Measurements from ENCODE around the gene TJP3. TPM values are rescaled to one million over a fixed set of nuclear protein-coding genes. Genes with fewer than 3 reads are reported as not detected.
A peak's percentile ranks its signal among the peaks of the same experiment; 100 is the strongest.
"Not testable (repeated sequence)": the region's sequence is repeated elsewhere in the genome, so short reads cannot be mapped to it uniquely, and the experiment has no call there.

The TJP3 gene
- total and polyA plus RNA-seq, 4 donors = 0.26 to 29.2 (median 0.72) TPM

DNA sequence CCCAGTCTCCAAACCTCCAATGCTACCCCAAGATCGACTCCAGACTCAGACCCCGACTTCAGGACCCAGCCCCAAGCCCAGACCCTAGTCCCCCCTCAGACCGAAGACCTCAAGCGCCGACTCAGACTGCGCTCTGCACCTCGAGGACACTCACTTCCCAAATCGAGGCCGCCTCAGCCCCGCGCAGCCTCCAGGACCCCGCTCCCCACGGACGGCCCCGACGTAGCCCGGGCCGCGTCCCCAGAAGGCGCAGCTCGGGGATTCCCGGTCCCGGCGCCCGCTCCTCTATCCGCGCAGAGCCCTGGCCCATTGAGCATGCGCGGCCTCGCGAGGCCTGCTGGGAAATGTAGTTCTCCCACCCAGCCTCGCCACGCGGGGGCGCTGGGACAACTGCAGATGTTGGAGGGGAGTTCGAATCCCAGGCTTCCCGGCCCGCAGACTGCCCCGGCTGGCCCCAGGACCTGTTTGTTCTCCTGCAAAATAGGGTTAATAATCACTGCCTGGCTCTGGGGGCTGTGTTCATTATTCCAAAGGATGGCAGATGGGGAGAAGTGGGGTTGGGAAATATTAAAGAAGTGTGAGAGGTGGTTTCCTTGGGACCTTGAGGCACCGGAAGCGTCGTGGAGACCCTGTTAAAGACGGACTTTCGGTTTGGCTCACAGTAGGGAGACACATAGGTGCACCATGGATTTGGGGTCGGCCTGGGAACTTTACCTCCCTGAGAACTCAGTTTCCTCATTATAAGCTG, 53.4 kb downstream of the TJP3 start, which contains the start of gene APBA3:
APBA3 (minus strand) TSS at position 311 of the 748 bp plus-strand sequence. CDS start 1,428 bp downstream, outside the sequence.
- Histone ChIP-seq H3K4me3 (ENCODE audit: low read length in 2 of 2) (peak within 1 kb of the TSS; percentile 64 to 98), H3K9me3 (ENCODE audit: control insufficient read depth, low read length) (no peaks in the 10 kb centered on the region), H3K27me3 (ENCODE audit: control insufficient read depth in 1 of 2, insufficient read depth in 2 of 2, low read length in 1 of 2) (no peaks in the 10 kb centered on the region), H3K36me3 (ENCODE audit: control insufficient read depth in 1 of 2, insufficient read depth in 2 of 2, low read length in 1 of 2) (no peaks in the 10 kb centered on the region), H3K27ac (ENCODE audit: low read depth in 1 of 2, low read length in 2 of 2) (peak within 1 kb of the TSS; percentile 73 to 79), H3K4me1 (ENCODE audit: control insufficient read depth in 1 of 2, insufficient read depth in 2 of 2, low read length in 2 of 2) (no peaks in the 10 kb centered on the region)
- WGBS, 2 donors = 3 to 4% methylated on average over 45 of the region's 45 CpGs
- intact Hi-C loops (cut with DNase I) = loop anchor here in 1 of 2 donors (5.0 kb wide), 2 partner anchors 211 to 226 kb away; partner anchors contain the start of genes DAPK3 and EEF2
- DNase-seq = peak; percentile 94 to 98
- ATAC-seq (ENCODE audit: low FRiP score) = peak; percentile 90

DNA sequence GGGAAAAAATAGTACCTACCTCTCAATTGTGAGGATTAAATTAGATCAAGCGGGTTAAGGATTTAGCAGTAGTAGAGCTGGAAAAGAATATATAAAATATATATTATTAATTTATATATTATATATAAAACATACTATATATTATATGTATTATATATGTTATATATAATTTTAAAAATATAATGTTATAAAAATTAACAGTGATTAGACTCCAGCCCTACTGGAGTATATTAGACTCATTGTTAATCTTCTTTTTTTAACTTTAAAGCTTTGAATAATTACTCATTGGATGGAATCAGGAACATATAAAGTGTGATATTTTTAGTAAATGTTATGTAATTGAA, 53.9 kb downstream of the TJP3 start:
- no peak for ATAC-seq (ENCODE audit: low FRiP score)
- intact Hi-C loops (cut with DNase I) = loop anchor here in 1 of 2 donors (5.0 kb wide), 2 partner anchors 210 to 225 kb away; partner anchors contain the start of genes DAPK3 and EEF2
- no peaks in the 10 kb centered on the region for H3K4me1 ChIP-seq (ENCODE audit: control insufficient read depth in 1 of 2, insufficient read depth in 2 of 2, low read length in 2 of 2)
- no peaks in the 10 kb centered on the region for H3K9me3 ChIP-seq (ENCODE audit: control insufficient read depth, low read length)
- WGBS, 2 donors = 47 to 61% methylated on average over 1 of the region's 1 CpG
- no peaks in the 10 kb centered on the region for H3K36me3 ChIP-seq (ENCODE audit: control insufficient read depth in 1 of 2, insufficient read depth in 2 of 2, low read length in 1 of 2)
- H3K4me3 ChIP-seq (ENCODE audit: low read length in 2 of 2) = no peak overlapping the region
- H3K27ac ChIP-seq (ENCODE audit: low read depth in 1 of 2, low read length in 2 of 2) = no peak overlapping the region
- H3K27me3 ChIP-seq (ENCODE audit: control insufficient read depth in 1 of 2, insufficient read depth in 2 of 2, low read length in 1 of 2) = no peaks in the 10 kb centered on the region
- DNase-seq = no peak

DNA sequence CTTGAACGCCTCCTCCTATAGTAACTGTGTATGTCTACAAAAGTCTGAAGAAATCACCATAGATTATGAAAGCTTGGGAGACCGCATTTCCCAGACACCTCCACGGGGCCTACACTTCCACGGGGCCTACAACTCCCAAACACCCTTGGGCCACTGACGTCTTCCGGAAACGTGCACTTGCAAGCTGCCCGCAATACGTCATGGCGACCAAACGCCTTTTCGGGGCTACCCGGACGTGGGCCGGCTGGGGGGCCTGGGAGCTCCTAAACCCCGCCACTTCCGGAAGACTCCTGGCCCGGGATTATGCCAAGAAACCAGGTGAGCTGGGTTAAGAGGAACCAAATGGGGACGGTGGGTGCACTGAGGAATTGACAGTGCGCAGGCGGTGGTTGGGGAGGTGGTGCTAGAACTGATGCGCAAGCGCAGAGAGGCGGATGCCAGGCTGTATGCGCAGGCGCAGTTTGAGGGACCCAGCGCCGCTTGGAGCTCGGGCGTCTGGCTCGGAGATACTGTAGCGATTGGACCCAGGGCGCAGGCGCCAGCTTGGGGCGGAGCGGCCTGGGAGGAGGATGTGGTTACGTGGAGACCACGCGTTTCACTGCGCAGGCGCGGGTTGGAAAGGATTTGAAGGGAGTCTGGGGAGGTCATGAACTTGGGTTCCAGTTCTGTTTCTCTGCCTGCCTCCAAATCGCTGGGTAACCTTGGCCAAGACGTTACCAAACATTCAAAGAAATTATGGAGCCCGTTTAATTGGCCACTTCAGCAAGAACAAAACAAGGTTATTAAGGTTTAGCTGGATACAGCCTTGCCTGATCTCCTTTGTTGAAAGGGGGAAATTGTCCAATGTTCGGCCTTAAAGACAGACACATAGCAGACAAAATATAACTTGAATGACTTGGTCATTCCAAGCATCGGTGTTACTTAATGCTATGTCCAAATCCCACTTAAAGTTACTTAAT, 54.6 kb downstream of the TJP3 start, which contains the start of gene MRPL54:
MRPL54 (plus strand) TSS at position 182 of the 959 bp plus-strand sequence; CDS start at position 201, 19 bp downstream.
- intact Hi-C loops (cut with DNase I) = loop anchor here in 1 of 2 donors (5.0 kb wide), 2 partner anchors 210 to 225 kb away; partner anchors contain the start of genes DAPK3 and EEF2
- WGBS, 2 donors = 4% methylated on average over 47 of the region's 47 CpGs
- peak within 1 kb of the TSS; percentile 73 to 79 for H3K27ac ChIP-seq (ENCODE audit: low read depth in 1 of 2, low read length in 2 of 2)
- H3K4me1 ChIP-seq (ENCODE audit: control insufficient read depth in 1 of 2, insufficient read depth in 2 of 2, low read length in 2 of 2) = no peaks in the 10 kb centered on the region
- ATAC-seq (ENCODE audit: low FRiP score) (peak; percentile 96), DNase-seq (peak; percentile 99 to 100)
- peak within 1 kb of the TSS; percentile 64 to 98 for H3K4me3 ChIP-seq (ENCODE audit: low read length in 2 of 2)
- H3K9me3 ChIP-seq (ENCODE audit: control insufficient read depth, low read length) = no peaks in the 10 kb centered on the region
- H3K36me3 ChIP-seq (ENCODE audit: control insufficient read depth in 1 of 2, insufficient read depth in 2 of 2, low read length in 1 of 2) = no peaks in the 10 kb centered on the region
- H3K27me3 ChIP-seq (ENCODE audit: control insufficient read depth in 1 of 2, insufficient read depth in 2 of 2, low read length in 1 of 2) = no peaks in the 10 kb centered on the region

DNA sequence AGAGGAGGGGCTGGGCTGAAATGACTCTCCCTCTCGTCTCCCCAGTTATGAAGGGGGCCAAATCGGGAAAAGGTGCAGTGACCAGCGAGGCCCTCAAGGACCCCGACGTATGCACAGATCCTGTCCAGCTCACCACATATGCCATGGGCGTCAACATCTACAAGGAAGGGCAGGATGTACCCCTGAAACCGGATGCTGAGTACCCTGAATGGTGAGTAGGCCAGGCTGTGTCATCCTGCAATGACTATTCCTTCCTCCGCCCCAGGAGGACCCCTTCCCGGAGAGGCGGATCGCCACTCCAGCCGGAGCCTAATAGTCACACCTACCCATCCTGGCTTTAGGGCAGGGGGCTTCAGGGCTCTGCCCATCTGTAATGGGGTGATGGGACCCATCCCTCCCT, 56.9 kb downstream of the TJP3 start:
- WGBS, 2 donors = 93 to 94% methylated on average over 12 of the region's 12 CpGs
- DNase-seq = no peak
- intact Hi-C loops (cut with DNase I) = no loop called here
- Histone ChIP-seq H3K4me3 (ENCODE audit: low read length in 2 of 2) (no peak overlapping the region), H3K4me1 (ENCODE audit: control insufficient read depth in 1 of 2, insufficient read depth in 2 of 2, low read length in 2 of 2) (no peaks in the 10 kb centered on the region), H3K27me3 (ENCODE audit: control insufficient read depth in 1 of 2, insufficient read depth in 2 of 2, low read length in 1 of 2) (no peaks in the 10 kb centered on the region), H3K36me3 (ENCODE audit: control insufficient read depth in 1 of 2, insufficient read depth in 2 of 2, low read length in 1 of 2) (no peaks in the 10 kb centered on the region), H3K9me3 (ENCODE audit: control insufficient read depth, low read length) (no peaks in the 10 kb centered on the region), H3K27ac (ENCODE audit: low read depth in 1 of 2, low read length in 2 of 2) (no peak overlapping the region)
- ATAC-seq (ENCODE audit: low FRiP score) = no peak

DNA sequence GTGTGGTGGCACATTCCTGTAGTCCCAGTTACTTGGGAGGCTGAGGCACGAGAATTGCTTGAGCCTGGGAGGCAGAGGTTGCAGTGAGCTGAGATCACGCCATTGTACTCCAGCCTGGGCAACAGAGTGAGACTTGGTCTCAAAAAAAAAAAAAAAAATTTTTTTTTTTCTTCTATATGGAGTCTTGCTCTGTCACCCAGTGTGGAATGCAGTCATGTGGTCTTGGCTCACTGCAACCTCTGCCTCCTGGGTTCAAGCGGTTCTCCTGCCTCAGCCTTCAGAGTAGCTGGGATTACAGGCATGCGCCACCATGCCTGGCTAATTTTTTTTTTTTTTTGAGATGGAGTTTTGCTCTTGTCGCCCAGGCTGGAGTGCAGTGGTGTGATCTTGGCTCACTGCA, 57.6 kb downstream of the TJP3 start:
- H3K9me3 ChIP-seq (ENCODE audit: control insufficient read depth, low read length); H3K27me3 ChIP-seq (ENCODE audit: control insufficient read depth in 1 of 2, insufficient read depth in 2 of 2, low read length in 1 of 2); intact Hi-C loops (cut with DNase I); DNase-seq; ATAC-seq (ENCODE audit: low FRiP score); H3K36me3 ChIP-seq (ENCODE audit: control insufficient read depth in 1 of 2, insufficient read depth in 2 of 2, low read length in 1 of 2); H3K4me3 ChIP-seq (ENCODE audit: low read length in 2 of 2); H3K4me1 ChIP-seq (ENCODE audit: control insufficient read depth in 1 of 2, insufficient read depth in 2 of 2, low read length in 2 of 2); H3K27ac ChIP-seq (ENCODE audit: low read depth in 1 of 2, low read length in 2 of 2): not testable (repeated sequence)
- 88 to 92% methylated on average over 5 of the region's 5 CpGs for WGBS, 2 donors

DNA sequence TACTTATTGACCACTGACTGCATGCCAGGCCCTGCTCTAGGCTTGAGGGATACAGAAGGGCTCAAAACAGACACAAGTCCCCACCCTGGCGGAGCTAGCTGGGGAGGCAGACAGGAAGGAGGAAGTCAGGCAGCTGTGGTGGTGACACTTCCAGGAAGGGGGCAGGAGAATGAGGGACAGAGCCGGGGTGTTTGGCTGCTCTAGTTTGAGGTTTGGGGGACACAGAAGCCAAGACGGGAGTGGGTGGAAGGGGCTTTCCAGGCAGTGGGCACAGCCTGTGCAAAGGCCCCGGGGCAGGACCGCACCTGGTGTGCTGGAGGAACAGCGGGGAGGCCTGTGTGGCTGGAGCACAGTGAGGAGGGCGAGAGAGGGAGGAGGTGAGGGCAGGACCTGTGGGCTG, 58.3 kb downstream of the TJP3 start:
- ATAC-seq (ENCODE audit: low FRiP score) (no peak), DNase-seq (no peak)
- no peak overlapping the region for H3K4me3 ChIP-seq (ENCODE audit: low read length in 2 of 2)
- H3K36me3 ChIP-seq (ENCODE audit: control insufficient read depth in 1 of 2, insufficient read depth in 2 of 2, low read length in 1 of 2) = no peaks in the 10 kb centered on the region
- H3K27ac ChIP-seq (ENCODE audit: low read depth in 1 of 2, low read length in 2 of 2) = no peak overlapping the region
- WGBS, 2 donors = 88 to 95% methylated on average over 6 to 7 of the region's 7 CpGs
- H3K27me3 ChIP-seq (ENCODE audit: control insufficient read depth in 1 of 2, insufficient read depth in 2 of 2, low read length in 1 of 2) = no peaks in the 10 kb centered on the region
- intact Hi-C loops (cut with DNase I) = no loop called here
- H3K4me1 ChIP-seq (ENCODE audit: control insufficient read depth in 1 of 2, insufficient read depth in 2 of 2, low read length in 2 of 2) = no peaks in the 10 kb centered on the region
- no peaks in the 10 kb centered on the region for H3K9me3 ChIP-seq (ENCODE audit: control insufficient read depth, low read length)

DNA sequence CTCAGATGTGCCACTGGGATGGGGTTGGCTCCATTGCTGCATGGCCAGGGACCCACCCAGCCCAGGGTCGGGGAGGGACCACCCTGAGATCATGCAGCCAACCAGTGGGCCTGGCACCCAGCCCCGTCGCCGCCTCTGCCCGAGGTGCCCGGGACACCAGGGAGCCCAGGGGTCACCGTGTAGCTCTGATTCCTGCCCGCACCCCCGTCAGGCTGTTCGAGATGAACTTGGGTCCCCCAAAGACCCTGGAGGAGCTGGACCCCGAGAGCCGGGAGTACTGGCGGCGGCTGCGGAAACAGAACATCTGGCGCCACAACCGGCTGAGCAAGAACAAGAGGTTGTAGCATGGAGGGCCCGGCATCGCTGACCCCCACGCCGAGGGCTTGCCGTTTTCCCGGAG, 58.9 kb downstream of the TJP3 start:
- DNase-seq = no peak
- H3K27ac ChIP-seq (ENCODE audit: low read depth in 1 of 2, low read length in 2 of 2) = no peak overlapping the region
- H3K27me3 ChIP-seq (ENCODE audit: control insufficient read depth in 1 of 2, insufficient read depth in 2 of 2, low read length in 1 of 2) = no peaks in the 10 kb centered on the region
- no peak for ATAC-seq (ENCODE audit: low FRiP score)
- no peaks in the 10 kb centered on the region for H3K36me3 ChIP-seq (ENCODE audit: control insufficient read depth in 1 of 2, insufficient read depth in 2 of 2, low read length in 1 of 2)
- no peaks in the 10 kb centered on the region for H3K9me3 ChIP-seq (ENCODE audit: control insufficient read depth, low read length)
- no peak overlapping the region for H3K4me3 ChIP-seq (ENCODE audit: low read length in 2 of 2)
- WGBS, 2 donors = 93 to 95% methylated on average over 21 to 23 of the region's 23 CpGs
- H3K4me1 ChIP-seq (ENCODE audit: control insufficient read depth in 1 of 2, insufficient read depth in 2 of 2, low read length in 2 of 2) = no peaks in the 10 kb centered on the region
- intact Hi-C loops (cut with DNase I) = no loop called here

DNA sequence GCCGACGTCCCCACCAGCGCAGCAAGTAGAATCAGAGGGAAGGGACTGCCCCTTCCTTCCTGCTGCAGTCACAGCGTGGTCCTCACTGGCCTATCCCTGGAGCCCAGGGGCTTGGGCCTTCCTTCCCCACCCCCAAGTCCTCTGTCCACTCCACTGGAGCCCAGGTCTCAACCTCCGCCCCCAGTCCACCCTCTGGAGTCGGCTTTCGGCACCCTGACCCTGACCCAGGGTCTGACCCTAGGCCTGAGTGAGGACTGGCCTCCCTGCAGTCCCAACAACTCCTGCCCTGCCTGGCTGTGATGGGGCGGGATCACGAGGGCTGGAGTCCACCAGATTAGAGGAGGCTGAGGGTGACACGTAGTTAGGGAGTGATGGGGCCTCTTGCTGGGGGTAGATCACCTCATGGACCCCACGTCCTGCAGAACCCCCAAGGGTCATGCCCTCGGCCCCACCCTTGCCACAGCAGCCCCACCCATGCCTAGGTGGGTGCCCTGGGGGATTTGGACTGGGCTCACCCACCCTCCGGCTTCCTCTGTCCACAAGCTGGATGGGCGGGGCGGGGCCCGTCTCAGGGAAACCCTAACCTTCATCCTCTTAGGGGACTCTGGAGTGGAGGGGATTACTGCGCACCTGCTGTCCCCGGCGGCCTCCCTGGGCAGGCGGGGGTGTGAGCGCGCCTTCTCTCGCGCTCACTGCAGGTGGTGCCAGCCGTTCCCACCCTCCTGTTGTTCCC, 60.0 kb downstream of the TJP3 start:
- Histone ChIP-seq H3K9me3 (ENCODE audit: control insufficient read depth, low read length) (no peaks in the 10 kb centered on the region), H3K27ac (ENCODE audit: low read depth in 1 of 2, low read length in 2 of 2) (no peak overlapping the region), H3K4me1 (ENCODE audit: control insufficient read depth in 1 of 2, insufficient read depth in 2 of 2, low read length in 2 of 2) (no peaks in the 10 kb centered on the region), H3K36me3 (ENCODE audit: control insufficient read depth in 1 of 2, insufficient read depth in 2 of 2, low read length in 1 of 2) (no peaks in the 10 kb centered on the region), H3K4me3 (ENCODE audit: low read length in 2 of 2) (no peak overlapping the region), H3K27me3 (ENCODE audit: control insufficient read depth in 1 of 2, insufficient read depth in 2 of 2, low read length in 1 of 2) (no peaks in the 10 kb centered on the region)
- 86 to 93% methylated on average over 25 of the region's 25 CpGs for WGBS, 2 donors
- intact Hi-C loops (cut with DNase I) = no loop called here
- ATAC-seq (ENCODE audit: low FRiP score) (no peak), DNase-seq (no peak)

Measured in aorta (tissue), 5 donors.